HCT116 (cell line): ENCODE results near the gene CRADD.

Experiments
- CEBPB ChIP-seq: IDR thresholded peaks from 2 replicates; pipeline ENCODE4 v1.6.1; 2012; ENCODE audit warnings: low read depth
- CTCF ChIP-seq, 3 experiments: fragments of 200-600 bp in 1 of 3; sonication (generic) in 1 of 3; IDR thresholded peaks in 2 of 3; conservative IDR thresholded peaks in 1 of 3; 2 replicates each; pipeline ENCODE4 v1.5.1; 2012 to 2017; ENCODE audit warnings: low read depth in 2 of 3, low read length in 2 of 3, antibody characterized with exemption in 1 of 3, borderline replicate concordance in 1 of 3, control low read depth in 1 of 3, mild to moderate bottlenecking in 1 of 3, mixed read lengths in 1 of 3, mixed run types in 1 of 3, moderate library complexity in 1 of 3; ENCODE audit not compliant: insufficient read depth in 1 of 3
- EZH2 ChIP-seq: fragments of 200-600 bp; sonication (generic); IDR thresholded peaks from 2 replicates; pipeline ENCODE4 v1.6.1; 2017; ENCODE audit warnings: antibody characterized with exemption, mixed run types
- EZH2phosphoT487 ChIP-seq: fragments of 200-600 bp; IDR thresholded peaks from 2 replicates; pipeline ENCODE4 v1.6.1; 2018; ENCODE audit warnings: antibody characterized with exemption, borderline replicate concordance
- MAX ChIP-seq: IDR thresholded peaks from 2 replicates; pipeline ENCODE4 v1.6.1; 2012
- POLR2A ChIP-seq: IDR thresholded peaks from 2 replicates; pipeline ENCODE4 v1.7.0; 2011; ENCODE audit warnings: borderline replicate concordance; ENCODE audit not compliant: insufficient read depth, insufficient read length; ENCODE audit errors: extremely low read depth
- POLR2AphosphoS5 ChIP-seq: IDR thresholded peaks from 2 replicates; pipeline ENCODE4 v1.6.1; 2011; ENCODE audit warnings: mild to moderate bottlenecking, low read depth, low read length, moderate library complexity
- RAD21 ChIP-seq: IDR thresholded peaks from 2 replicates; pipeline ENCODE4 v1.6.1; 2012; ENCODE audit warnings: low read depth, mild to moderate bottlenecking
- REST ChIP-seq: IDR thresholded peaks from 2 replicates; pipeline ENCODE4 v1.6.1; 2012; ENCODE audit warnings: low read depth
- SIN3A ChIP-seq: IDR thresholded peaks from 2 replicates; pipeline ENCODE4 v1.6.1; 2012; ENCODE audit warnings: low read depth
- SP1 ChIP-seq: IDR thresholded peaks from 2 replicates; pipeline ENCODE4 v1.6.1; 2012; ENCODE audit warnings: low read depth
- SRF ChIP-seq: IDR thresholded peaks from 2 replicates; pipeline ENCODE4 v1.6.1; 2012; ENCODE audit warnings: low read depth
- YY1 ChIP-seq: IDR thresholded peaks from 2 replicates; pipeline ENCODE4 v1.6.1; 2011; ENCODE audit warnings: low read length, low read depth, moderate library complexity, mild to moderate bottlenecking; ENCODE audit not compliant: insufficient replicate concordance; ENCODE audit errors: extremely low read depth
- ZNF274 ChIP-seq: fragments of 200-500 bp; sonication (Bioruptor generic); IDR thresholded peaks from 2 replicates; pipeline ENCODE4 v1.6.1; 2014; ENCODE audit warnings: mild to moderate bottlenecking, low read depth, low read length, inconsistent platforms

GRCh38 chr12:93857991-93858447, 180.8 kb downstream of the CRADD start:
- TF ChIP-seq REST (no peak), CTCF (IDR thresholded peaks at IDR 0.05 in 2 of 3, conservative IDR thresholded peaks at IDR 0.05 in 1 of 3; ENCODE audit: borderline replicate concordance in 1 of 3, insufficient read depth in 1 of 3, low read depth in 2 of 3, low read length in 2 of 3) (no peak), SIN3A (no peak), SRF (no peak), ZNF274 (no peak), POLR2A (no peak), MAX (no peak), EZH2phosphoT487 (no peak), SP1 (no peak), YY1 (no peak), CEBPB (no peak), RAD21 (no peak), POLR2AphosphoS5 (no peak), EZH2 (no peak)
